Subcutaneous adipose tissue (tissue), 4 donors: ENCODE data around the gene RFT1. TPM values are rescaled to one million over a fixed set of nuclear protein-coding genes. Genes with fewer than 3 reads are reported as not detected.

ENCODE experiments used
- total RNA-seq, 4 donors: library from RNA; depleted of rRNA; stranded (reverse); fragments of >200 nt; gene quantifications; one replicate each; pipeline ENCODE4 v1.1.0, GENCODE V29; 2016
- TF ChIP-seq, protein P1 (sequence below): fragments of 450-650 bp; IDR thresholded peaks from one replicate; pipeline ENCODE4 v1.5.1; 2016; ENCODE audit warnings: low read depth, mild to moderate bottlenecking, control low read depth, antibody characterized with exemption, moderate library complexity

RFT1 gene
- total RNA-seq, 4 donors from 2014 or later: 8.1 to 12.7 (median 10.7) TPM

DNA sequence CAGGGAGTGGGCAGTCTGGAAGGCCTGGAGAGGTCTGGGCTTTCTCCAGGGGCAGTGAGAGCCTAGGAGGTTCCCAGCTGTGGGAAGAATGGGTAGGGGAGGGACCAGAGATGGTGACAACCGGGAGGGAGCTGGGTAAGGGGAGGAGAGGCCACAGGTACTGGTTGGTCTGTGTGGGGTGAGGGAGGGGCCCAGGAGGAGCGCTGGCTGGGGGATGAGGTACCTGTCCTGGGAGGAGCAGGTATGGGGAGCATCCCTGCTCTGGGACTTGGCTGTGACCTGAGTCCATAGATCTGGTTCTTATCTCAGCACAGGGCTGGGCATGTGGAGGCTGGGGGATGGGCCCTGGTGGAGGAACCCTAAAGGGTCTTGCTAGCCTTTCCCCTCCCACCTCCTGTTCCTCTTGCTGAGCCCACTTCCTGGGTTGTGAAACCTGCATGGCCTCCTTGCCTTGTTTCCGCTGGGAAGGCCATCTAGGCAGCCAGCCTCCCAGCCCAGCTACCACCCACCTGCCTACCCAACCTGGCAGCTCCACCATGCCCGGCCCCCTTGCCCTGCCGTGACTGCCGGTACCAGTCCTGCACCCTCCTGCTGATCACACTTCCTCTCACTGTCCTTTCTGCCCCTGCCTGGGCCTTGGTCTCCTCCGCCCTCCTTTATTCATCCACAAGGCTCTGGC lies 41.7 kb upstream of the RFT1 start:
- TF ChIP-seq, protein P1, sequence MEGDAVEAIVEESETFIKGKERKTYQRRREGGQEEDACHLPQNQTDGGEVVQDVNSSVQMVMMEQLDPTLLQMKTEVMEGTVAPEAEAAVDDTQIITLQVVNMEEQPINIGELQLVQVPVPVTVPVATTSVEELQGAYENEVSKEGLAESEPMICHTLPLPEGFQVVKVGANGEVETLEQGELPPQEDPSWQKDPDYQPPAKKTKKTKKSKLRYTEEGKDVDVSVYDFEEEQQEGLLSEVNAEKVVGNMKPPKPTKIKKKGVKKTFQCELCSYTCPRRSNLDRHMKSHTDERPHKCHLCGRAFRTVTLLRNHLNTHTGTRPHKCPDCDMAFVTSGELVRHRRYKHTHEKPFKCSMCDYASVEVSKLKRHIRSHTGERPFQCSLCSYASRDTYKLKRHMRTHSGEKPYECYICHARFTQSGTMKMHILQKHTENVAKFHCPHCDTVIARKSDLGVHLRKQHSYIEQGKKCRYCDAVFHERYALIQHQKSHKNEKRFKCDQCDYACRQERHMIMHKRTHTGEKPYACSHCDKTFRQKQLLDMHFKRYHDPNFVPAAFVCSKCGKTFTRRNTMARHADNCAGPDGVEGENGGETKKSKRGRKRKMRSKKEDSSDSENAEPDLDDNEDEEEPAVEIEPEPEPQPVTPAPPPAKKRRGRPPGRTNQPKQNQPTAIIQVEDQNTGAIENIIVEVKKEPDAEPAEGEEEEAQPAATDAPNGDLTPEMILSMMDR: no peak

DNA sequence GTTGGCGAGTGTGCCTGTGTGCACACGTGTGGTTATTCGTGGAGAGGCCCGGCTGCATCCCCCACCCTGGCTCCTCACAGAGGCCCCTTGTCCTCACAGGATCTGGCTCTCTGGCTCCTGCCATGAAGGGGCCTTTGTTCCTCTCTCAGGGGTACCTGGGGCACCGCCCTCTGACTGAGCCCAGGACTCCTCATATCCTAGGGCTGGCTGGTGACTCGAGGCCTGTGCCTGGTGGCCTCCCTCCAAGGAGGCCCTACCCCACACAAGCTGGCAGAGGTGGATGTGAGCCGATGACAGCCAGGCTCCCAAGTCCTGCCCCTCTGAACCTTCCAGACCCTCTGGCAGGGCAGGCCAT lies 40.8 kb upstream of the RFT1 start:
- TF ChIP-seq, protein P1: no peak

DNA sequence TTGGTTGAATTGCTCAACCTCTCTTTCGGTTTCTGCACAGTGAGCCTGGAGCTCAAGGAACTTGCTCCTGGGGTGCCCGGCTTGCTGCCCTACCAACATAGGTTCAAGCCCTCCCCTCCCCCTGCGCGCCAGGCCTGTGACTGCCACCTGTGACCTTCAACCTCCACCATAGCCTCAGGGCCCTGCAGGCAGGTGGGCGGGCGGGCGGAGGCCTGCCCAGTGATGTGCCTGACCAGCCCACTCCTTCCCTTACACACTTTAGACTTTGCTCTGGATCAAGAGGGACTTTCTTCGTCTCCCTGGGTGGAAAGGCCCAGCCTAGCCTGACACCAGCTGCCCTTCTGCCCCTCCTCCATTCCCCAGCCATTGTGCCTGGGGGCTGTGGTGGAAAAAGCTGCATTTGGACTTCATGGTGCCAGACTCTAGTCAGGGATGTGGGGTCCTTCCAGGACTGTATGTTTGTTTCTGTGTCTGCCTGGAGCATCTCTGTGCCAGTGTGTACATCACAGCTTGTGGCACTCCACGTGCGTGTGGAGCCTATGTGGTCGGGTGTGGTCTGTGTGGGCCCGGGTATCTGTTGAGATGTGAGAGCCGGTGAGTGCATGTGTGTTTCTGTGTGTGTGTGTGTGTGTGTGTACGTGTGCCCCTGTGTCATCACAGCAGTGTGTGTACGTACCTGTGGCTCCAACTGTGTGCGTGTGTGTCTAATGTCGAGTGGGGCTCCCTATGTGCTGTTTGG lies 40.3 kb upstream of the RFT1 start:
- TF ChIP-seq, protein P1: no peak

DNA sequence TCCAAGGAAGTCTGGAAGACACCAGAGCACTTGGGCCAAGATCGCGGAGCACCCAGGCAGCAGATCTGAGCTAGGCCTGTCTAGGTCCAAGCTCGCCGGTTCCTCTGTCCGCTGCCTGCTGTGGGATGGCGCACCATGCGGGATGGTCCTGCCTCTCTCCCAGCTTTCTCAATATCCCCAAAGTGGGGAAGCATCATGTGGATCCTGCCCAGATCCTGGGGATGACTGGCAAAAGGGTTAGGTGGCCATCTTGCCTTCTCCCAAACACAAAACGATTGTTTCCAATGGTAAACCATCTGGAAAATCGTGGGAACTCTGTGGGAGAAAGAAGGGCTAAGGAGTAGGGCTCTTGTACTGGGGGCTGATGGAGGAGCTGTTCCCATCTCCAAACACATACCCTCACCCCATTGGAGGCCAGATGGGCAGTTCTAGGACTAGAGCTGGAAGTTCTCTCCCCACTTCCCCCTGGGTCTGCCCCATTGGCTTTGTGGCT lies 39.6 kb upstream of the RFT1 start:
- TF ChIP-seq, protein P1: no peak

DNA sequence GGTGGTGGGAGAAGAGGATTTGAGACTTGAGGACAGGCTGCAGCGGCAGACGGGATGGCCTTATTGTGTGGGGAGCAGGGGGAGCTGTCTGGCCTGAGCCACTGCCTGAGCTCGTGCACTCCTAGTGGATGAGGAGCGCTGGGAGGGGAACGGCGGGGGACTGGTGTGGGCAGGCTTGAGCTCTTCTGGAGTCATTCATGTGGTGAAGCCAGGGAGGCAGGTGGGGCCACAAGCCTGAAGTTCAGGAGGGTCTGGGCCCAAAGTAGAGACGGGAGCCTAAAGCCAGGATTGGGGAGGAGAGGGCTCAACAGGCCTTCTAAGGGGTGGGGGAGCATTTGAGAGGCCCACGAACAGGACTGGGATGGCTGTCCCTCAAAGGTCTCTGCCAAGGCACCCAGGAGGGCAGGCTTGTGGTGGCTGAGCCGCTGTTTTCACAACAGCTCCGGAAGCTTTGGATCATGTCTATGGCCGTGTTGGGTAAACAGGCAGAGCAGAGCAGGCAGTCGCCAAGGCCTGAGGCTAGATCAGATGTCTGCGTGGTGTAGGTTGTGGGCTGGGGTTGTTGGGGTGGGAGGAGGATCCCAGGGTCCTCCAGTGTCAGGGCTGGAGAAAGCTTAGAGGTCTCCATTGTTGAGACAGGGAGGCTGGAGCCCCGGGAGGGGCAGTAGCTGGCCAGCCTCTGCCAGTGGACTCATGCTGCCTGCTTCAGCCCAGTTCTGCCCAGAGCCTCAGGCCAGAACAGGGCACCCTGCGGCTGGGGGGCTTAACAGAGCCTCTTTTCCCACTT lies 39.0 kb upstream of the RFT1 start:
- TF ChIP-seq, protein P1: no peak

DNA sequence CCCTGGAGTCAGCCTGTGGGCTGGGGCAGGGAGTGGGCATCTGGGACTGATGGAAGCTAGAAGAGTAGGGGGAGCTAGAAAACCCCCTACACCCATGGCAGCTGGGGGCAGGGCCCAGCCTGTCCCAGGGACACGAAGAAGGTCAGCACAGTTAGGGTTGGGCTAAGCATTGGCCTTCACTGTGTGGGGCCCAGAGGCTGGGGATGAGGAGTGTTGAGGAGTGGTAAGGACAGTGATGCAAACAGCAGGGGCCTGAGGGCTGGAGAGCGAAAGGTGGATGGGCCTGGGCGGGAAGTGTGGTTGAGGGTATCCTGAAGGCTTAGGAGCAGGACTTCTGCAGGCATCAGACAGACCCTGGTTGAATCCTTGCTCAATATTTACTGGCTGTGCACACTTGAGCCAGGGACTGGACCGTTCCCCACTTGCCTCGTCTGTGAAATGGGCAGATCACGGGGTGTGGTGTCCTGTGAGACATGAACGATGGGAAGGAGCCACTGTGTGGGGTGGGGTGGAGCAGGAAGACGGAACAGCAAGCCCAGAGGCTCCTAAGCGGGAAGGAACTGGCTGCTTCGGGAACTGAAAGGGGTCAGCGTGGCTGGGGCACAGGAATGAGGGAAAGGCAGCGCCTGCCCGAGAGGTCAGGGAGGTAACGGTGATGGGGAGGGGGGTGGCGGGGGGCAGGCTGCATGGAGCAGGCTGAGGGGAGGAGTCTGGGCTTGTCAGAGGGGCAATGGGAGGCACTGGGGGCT lies 38.1 kb upstream of the RFT1 start:
- TF ChIP-seq, protein P1: no peak
